H9 (cell line): ENCODE data around the gene IFT80. TPM values are rescaled to one million over a fixed set of nuclear protein-coding genes. Genes with fewer than 3 reads are reported as not detected.

Source experiments
- DNase-seq: peaks from one replicate; pipeline ENCODE4 v3.0.0-alpha.2; 2017
- H2AFZ ChIP-seq: one replicate; pipeline ENCODE4 v1.6.1; 2013; ENCODE audit warnings: mild to moderate bottlenecking, low read length, control low read depth, moderate library complexity
- H2AK5ac ChIP-seq: 2 replicates; pipeline ENCODE4 v1.6.1; 2013; ENCODE audit warnings: low read length, control low read depth, mixed read lengths; ENCODE audit not compliant: insufficient read length
- H2BK120ac ChIP-seq: one replicate; pipeline ENCODE4 v1.6.1; 2013; ENCODE audit warnings: low read depth, mild to moderate bottlenecking, low read length, control low read depth, inconsistent platforms; ENCODE audit not compliant: poor library complexity, severe bottlenecking
- H2BK12ac ChIP-seq: 2 replicates; pipeline ENCODE4 v1.6.1; 2013; ENCODE audit warnings: low read length, control low read depth, mixed read lengths, low read depth; ENCODE audit not compliant: insufficient read length
- H2BK15ac ChIP-seq: 2 replicates; pipeline ENCODE4 v1.6.1; 2013; ENCODE audit warnings: low read depth, low read length, control low read depth
- H2BK20ac ChIP-seq: one replicate; pipeline ENCODE4 v1.6.1; 2013; ENCODE audit warnings: low read depth, mild to moderate bottlenecking, low read length, control low read depth, inconsistent platforms; ENCODE audit not compliant: poor library complexity, severe bottlenecking
- H2BK5ac ChIP-seq: 2 replicates; pipeline ENCODE4 v1.6.1; 2013; ENCODE audit warnings: low read length, control low read depth, mixed read lengths; ENCODE audit not compliant: insufficient read length
- H3K14ac ChIP-seq: 2 replicates; pipeline ENCODE4 v1.6.1; 2013; ENCODE audit warnings: low read length, control low read depth; ENCODE audit not compliant: insufficient read depth
- H3K18ac ChIP-seq: 2 replicates; pipeline ENCODE4 v1.6.1; 2013; ENCODE audit warnings: low read depth, mild to moderate bottlenecking, mixed read lengths, low read length, control low read depth; ENCODE audit not compliant: insufficient read length
- H3K23ac ChIP-seq: 2 replicates; pipeline ENCODE4 v1.6.1; 2013; ENCODE audit warnings: low read length, control low read depth, mixed read lengths, low read depth; ENCODE audit not compliant: insufficient read length
- H3K23me2 ChIP-seq: 2 replicates; pipeline ENCODE4 v1.6.1; 2013; ENCODE audit warnings: low read depth, mild to moderate bottlenecking, mixed read lengths, low read length, control low read depth; ENCODE audit not compliant: insufficient read length, poor library complexity, severe bottlenecking
- H3K27ac ChIP-seq: 2 replicates; pipeline ENCODE4 v1.5.1; 2013; ENCODE audit warnings: low read length, control low read depth, mixed read lengths, low read depth; ENCODE audit not compliant: insufficient read length
- H3K27me3 ChIP-seq: 2 replicates; pipeline ENCODE4 v1.6.1; 2013; ENCODE audit warnings: low read length, control low read depth, inconsistent platforms; ENCODE audit not compliant: insufficient read depth
- H3K4ac ChIP-seq: 2 replicates; pipeline ENCODE4 v1.6.1; 2013; ENCODE audit warnings: low read depth, mild to moderate bottlenecking, control low read depth, inconsistent platforms, low read length, moderate library complexity
- H3K4me1 ChIP-seq: 2 replicates; pipeline ENCODE4 v1.6.1; 2013; ENCODE audit warnings: low read length, control low read depth, inconsistent platforms; ENCODE audit not compliant: insufficient read depth
- H3K4me2 ChIP-seq: 2 replicates; pipeline ENCODE4 v1.6.1; 2013; ENCODE audit warnings: low read length, control low read depth, mixed read lengths; ENCODE audit not compliant: insufficient read length, insufficient read depth
- H3K56ac ChIP-seq: 2 replicates; pipeline ENCODE4 v1.6.1; 2013; ENCODE audit warnings: low read depth, mild to moderate bottlenecking, mixed read lengths, low read length, control low read depth; ENCODE audit not compliant: insufficient read length
- H3K79me1 ChIP-seq: 2 replicates; pipeline ENCODE4 v1.6.1; 2013; ENCODE audit warnings: low read depth, mild to moderate bottlenecking, moderate library complexity, low read length, control low read depth, inconsistent platforms; ENCODE audit not compliant: insufficient read depth, poor library complexity, severe bottlenecking
- H3K79me2 ChIP-seq: 2 replicates; pipeline ENCODE4 v1.6.1; 2013; ENCODE audit warnings: low read length, control low read depth, inconsistent platforms; ENCODE audit not compliant: insufficient read depth
- H3K9ac ChIP-seq: 2 replicates; pipeline ENCODE4 v1.6.1; 2013; ENCODE audit warnings: low read length, control low read depth, mixed read lengths; ENCODE audit not compliant: insufficient read length; ENCODE audit errors: extremely low read depth
- H3K9me3 ChIP-seq: one replicate; pipeline ENCODE4 v1.6.1; 2013; ENCODE audit warnings: low read depth, low read length, inconsistent platforms; ENCODE audit not compliant: control insufficient read depth
- H3T11ph ChIP-seq: one replicate; pipeline ENCODE4 v1.6.1; 2013; ENCODE audit warnings: mild to moderate bottlenecking, low read length, control low read depth, inconsistent platforms
- H4K20me1 ChIP-seq: one replicate; pipeline ENCODE4 v1.6.1; 2013; ENCODE audit not compliant: control insufficient read depth, insufficient read length, insufficient read depth
- H4K5ac ChIP-seq: 2 replicates; pipeline ENCODE4 v1.6.1; 2013; ENCODE audit warnings: low read depth, mild to moderate bottlenecking, mixed read lengths, low read length, control low read depth; ENCODE audit not compliant: insufficient read length
- H4K8ac ChIP-seq: replicated peaks from 2 replicates; pipeline ENCODE4 v1.6.1; 2013; ENCODE audit warnings: low read length, control low read depth, mixed read lengths, low read depth; ENCODE audit not compliant: insufficient read length
- H4K91ac ChIP-seq: 2 replicates; pipeline ENCODE4 v1.6.1; 2013; ENCODE audit warnings: low read depth, mild to moderate bottlenecking, moderate library complexity, mixed read lengths, low read length, control low read depth; ENCODE audit not compliant: insufficient read length
- H3K27ac Mint-ChIP-seq, 3 experiments: 2 replicates in 2 of 3; 3 replicates in 1 of 3; pipeline ENCODE4 v1.8.0; 2020 to 2021; ENCODE audit warnings: mixed read lengths in 3 of 3, mild to moderate bottlenecking in 1 of 3, moderate library complexity in 1 of 3
- H3K27me3 Mint-ChIP-seq: 2 replicates; pipeline ENCODE4 v1.8.0; 2021; ENCODE audit warnings: low read depth, mild to moderate bottlenecking, moderate library complexity, mixed read lengths
- H3K36me3 Mint-ChIP-seq, 3 experiments: 2 replicates in 2 of 3; 3 replicates in 1 of 3; pipeline ENCODE4 v1.8.0; 2020 to 2021; ENCODE audit warnings: low read depth in 3 of 3, mixed read lengths in 3 of 3; ENCODE audit not compliant: insufficient read depth in 1 of 3
- H3K4me1 Mint-ChIP-seq, 2 experiments: 2 replicates each; pipeline ENCODE4 v1.8.0; 2020; ENCODE audit warnings: mixed read lengths in 2 of 2
- H3K4me3 Mint-ChIP-seq, 2 experiments: 2 replicates in 1 of 2; 3 replicates in 1 of 2; pipeline ENCODE4 v1.8.0; 2020 to 2021; ENCODE audit warnings: mild to moderate bottlenecking in 2 of 2, mixed read lengths in 2 of 2, moderate library complexity in 1 of 2
- H3K9me3 Mint-ChIP-seq, 2 experiments: 2 replicates in 1 of 2; 3 replicates in 1 of 2; pipeline ENCODE4 v1.8.0; 2020; ENCODE audit warnings: mild to moderate bottlenecking in 2 of 2, mixed read lengths in 2 of 2, moderate library complexity in 1 of 2
- WGBS: extraction: QIAGEN DNeasy Blood & Tissue Kit; methylation state at CpG from one replicate; pipeline ENCODE4 v1.1.7; 2013; ENCODE audit warnings: missing lambda C conversion rate, low lambda C conversion rate, mixed read lengths; ENCODE audit not compliant: insufficient read length; ENCODE audit errors: extremely low coverage; 5-methylcytosine and 5-hydroxymethylcytosine counted together
- total RNA-seq: library from RNA; stranded (reverse); gene quantifications from 2 replicates; pipeline ENCODE4 v1.2.1, GENCODE V29; 2021
- TF ChIP-seq, protein P1 (sequence below): fragments of 200-600 bp; sonication (generic); conservative IDR thresholded peaks from 3 replicates; pipeline ENCODE4 v1.8.0; 2021; ENCODE audit warnings: antibody characterized with exemption, mild to moderate bottlenecking

Gene IFT80
- total RNA-seq, 1 experiment from 2014 or later, result 29.0 TPM

DNA sequence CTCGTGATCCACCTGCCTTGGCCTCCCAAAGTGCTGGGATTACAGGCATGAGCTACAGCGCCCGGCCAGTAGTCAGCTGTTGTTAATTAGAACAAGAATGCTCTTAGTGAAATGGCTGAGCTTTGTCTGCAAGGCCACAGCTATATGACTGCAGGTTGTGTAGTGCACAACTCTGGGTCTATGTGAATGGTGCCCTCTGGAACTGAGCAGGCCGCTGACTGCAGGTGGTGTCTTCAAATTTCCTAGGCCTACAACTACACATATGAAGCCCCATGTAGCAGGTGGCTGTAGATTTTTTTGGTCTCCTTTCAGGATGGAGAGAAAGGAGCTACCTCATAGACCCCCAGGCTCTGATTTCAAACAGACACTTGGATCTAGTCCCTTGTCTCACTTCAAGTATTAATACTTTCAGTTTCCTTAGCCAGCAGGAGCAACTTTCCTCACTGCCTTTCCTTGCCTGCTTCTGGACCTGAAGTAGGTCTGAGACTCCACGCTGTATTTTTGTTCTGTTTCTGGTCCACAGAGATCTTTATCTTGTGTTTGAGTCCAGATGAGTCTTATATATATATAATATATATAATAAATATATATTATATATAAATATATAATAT, 86.9 kb downstream of the IFT80 start:
- no peaks in the 10 kb centered on the region for H3K27me3 Mint-ChIP-seq
- Histone ChIP-seq H3K27ac (no peak overlapping the region), H3K79me1 (no peaks in the 10 kb centered on the region), H3K56ac (no peak overlapping the region), H3K23ac (no peak overlapping the region), H3K23me2 (no peaks in the 10 kb centered on the region), H3K4me1 (no peaks in the 10 kb centered on the region; the same call in 1 of the 2 replicates), H4K91ac (no peak overlapping the region), H3K18ac (no peak overlapping the region), H3K4ac (no peak overlapping the region), H4K8ac (no peak overlapping the region), H2BK5ac (no peak overlapping the region), H4K20me1 (no peaks in the 10 kb centered on the region), H4K5ac (no peak overlapping the region), H2BK15ac (no peak overlapping the region), H2BK20ac (no peak overlapping the region), H3K9me3 (no peaks in the 10 kb centered on the region), H3K27me3 (no peaks in the 10 kb centered on the region), H2AFZ (no peak overlapping the region), H3K79me2 (no peaks in the 10 kb centered on the region), H2BK12ac (no peak overlapping the region), H2AK5ac (no peak overlapping the region), H3K4me2 (no peak overlapping the region), H3K9ac (no peak overlapping the region), H2BK120ac (no peak overlapping the region), H3K14ac (no peak overlapping the region), H3T11ph (no peak overlapping the region)
- H3K9me3 Mint-ChIP-seq, result peaks cover 0 to 2% of the 10 kb centered on the region in 2 experiments; a peak in 1 of 5 replicates
- no peak for DNase-seq
- peaks cover 21 to 28% of the 10 kb centered on the region in 2 experiments for H3K4me1 Mint-ChIP-seq
- peaks cover 0 to 9% (median 3%) of the 10 kb centered on the region in 3 experiments; a peak in 3 of 7 replicates for H3K36me3 Mint-ChIP-seq
- no peak overlapping the region for H3K4me3 Mint-ChIP-seq
- no peak overlapping the region for H3K27ac Mint-ChIP-seq
- no CpG with 5 or more reads among the region's 5 CpGs for WGBS
- TF ChIP-seq, protein P1, sequence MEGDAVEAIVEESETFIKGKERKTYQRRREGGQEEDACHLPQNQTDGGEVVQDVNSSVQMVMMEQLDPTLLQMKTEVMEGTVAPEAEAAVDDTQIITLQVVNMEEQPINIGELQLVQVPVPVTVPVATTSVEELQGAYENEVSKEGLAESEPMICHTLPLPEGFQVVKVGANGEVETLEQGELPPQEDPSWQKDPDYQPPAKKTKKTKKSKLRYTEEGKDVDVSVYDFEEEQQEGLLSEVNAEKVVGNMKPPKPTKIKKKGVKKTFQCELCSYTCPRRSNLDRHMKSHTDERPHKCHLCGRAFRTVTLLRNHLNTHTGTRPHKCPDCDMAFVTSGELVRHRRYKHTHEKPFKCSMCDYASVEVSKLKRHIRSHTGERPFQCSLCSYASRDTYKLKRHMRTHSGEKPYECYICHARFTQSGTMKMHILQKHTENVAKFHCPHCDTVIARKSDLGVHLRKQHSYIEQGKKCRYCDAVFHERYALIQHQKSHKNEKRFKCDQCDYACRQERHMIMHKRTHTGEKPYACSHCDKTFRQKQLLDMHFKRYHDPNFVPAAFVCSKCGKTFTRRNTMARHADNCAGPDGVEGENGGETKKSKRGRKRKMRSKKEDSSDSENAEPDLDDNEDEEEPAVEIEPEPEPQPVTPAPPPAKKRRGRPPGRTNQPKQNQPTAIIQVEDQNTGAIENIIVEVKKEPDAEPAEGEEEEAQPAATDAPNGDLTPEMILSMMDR, result no peak
